Uterus (tissue), 2 donors: Measurements from ENCODE around the gene FAM185A.
"Not testable (repeated sequence)": the region's sequence is repeated elsewhere in the genome, so short reads cannot be mapped to it uniquely, and the experiment has no call there.

Experiments used
- CTCF ChIP-seq, 4 experiments: fragments of 200-600 bp in 2 of 4; fragments of 450-650 bp in 2 of 4; sonication (generic) in 2 of 4; IDR thresholded peaks; one replicate each; pipeline ENCODE4 v1.5.1; 2016 to 2019; ENCODE audit warnings: antibody characterized with exemption in 4 of 4, mild to moderate bottlenecking in 2 of 4, moderate library complexity in 1 of 4
- POLR2A ChIP-seq, 2 donors: fragments of 450-650 bp; IDR thresholded peaks; one replicate each; pipeline ENCODE4 v1.6.1; 2016; ENCODE audit warnings: antibody characterized with exemption in 2 of 2, mild to moderate bottlenecking in 1 of 2, moderate library complexity in 1 of 2

GRCh38 chr7:102794567-102794966 is 45.8 kb downstream of the FAM185A start:
- not testable (repeated sequence) for TF ChIP-seq CTCF, POLR2A (IDR thresholded peaks at IDR 0.05)
